GM21526 (cell line): ENCODE results near the gene ILF3.
"Not testable (repeated sequence)": the region's sequence is repeated elsewhere in the genome, so short reads cannot be mapped to it uniquely, and the experiment has no call there.

Experiments
- ATAC-seq: cut with Tn5 transposase; IDR thresholded peaks from one replicate; pipeline ENCODE4 v1.9.1; 2021; ENCODE audit warnings: moderate library complexity; ENCODE audit not compliant: unreplicated experiment, low FRiP score

Gene ILF3

GRCh38 chr19:10671922-10672321 lies 17.8 kb downstream of the ILF3 start:
- not testable (repeated sequence) for ATAC-seq

- not testable (repeated sequence) for ATAC-seq
Observed at GRCh38 chr19:10675214-10675613, 21.1 kb downstream of the ILF3 start.

GRCh38 chr19:10677751-10678150 lies 23.6 kb downstream of the ILF3 start:
- ATAC-seq = no peak

GRCh38 chr19:10678813-10679212 lies 24.7 kb downstream of the ILF3 start:
- no peak for ATAC-seq

GRCh38 chr19:10679743-10680142 lies 25.6 kb downstream of the ILF3 start:
- no peak for ATAC-seq

GRCh38 chr19:10680545-10681135 lies 26.5 kb downstream of the ILF3 start:
- no peak for ATAC-seq

- ATAC-seq = no peak
Observed at GRCh38 chr19:10681658-10682057, 27.5 kb downstream of the ILF3 start.

GRCh38 chr19:10682397-10683063 lies 28.4 kb downstream of the ILF3 start:
- no peak for ATAC-seq

GRCh38 chr19:10683064-10683426 lies 28.9 kb downstream of the ILF3 start:
- no peak for ATAC-seq

- ATAC-seq = no peak
Observed at GRCh38 chr19:10683582-10683981, 29.4 kb downstream of the ILF3 start.

- ATAC-seq = no peak
Observed at GRCh38 chr19:10685210-10685609, 31.1 kb downstream of the ILF3 start.

GRCh38 chr19:10686193-10686592 lies 32.0 kb downstream of the ILF3 start:
- no peak for ATAC-seq

GRCh38 chr19:10686661-10687517 lies 32.7 kb downstream of the ILF3 start:
- no peak for ATAC-seq

- ATAC-seq = no peak
Observed at GRCh38 chr19:10687518-10688288, 33.6 kb downstream of the ILF3 start.

GRCh38 chr19:10688545-10689280 lies 34.6 kb downstream of the ILF3 start:
- no peak for ATAC-seq

- no peak for ATAC-seq
Observed at GRCh38 chr19:10690341-10690781, 36.2 kb downstream of the ILF3 start.

- no peak for ATAC-seq
Observed at GRCh38 chr19:10691178-10691881, 37.2 kb downstream of the ILF3 start.

- no peak for ATAC-seq
Observed at GRCh38 chr19:10691883-10692282, 37.7 kb downstream of the ILF3 start.

GRCh38 chr19:10692673-10693264 lies 38.6 kb downstream of the ILF3 start:
- ATAC-seq = no peak
